HG03097 (cell line): ENCODE data around the gene CDK5.
"Not testable (repeated sequence)": the region's sequence is repeated elsewhere in the genome, so short reads cannot be mapped to it uniquely, and the experiment has no call there.

Source experiments
- ATAC-seq: cut with Tn5 transposase; IDR thresholded peaks from one replicate; pipeline ENCODE4 v1.9.1; 2021; ENCODE audit not compliant: unreplicated experiment, low FRiP score

CDK5 gene

DNA sequence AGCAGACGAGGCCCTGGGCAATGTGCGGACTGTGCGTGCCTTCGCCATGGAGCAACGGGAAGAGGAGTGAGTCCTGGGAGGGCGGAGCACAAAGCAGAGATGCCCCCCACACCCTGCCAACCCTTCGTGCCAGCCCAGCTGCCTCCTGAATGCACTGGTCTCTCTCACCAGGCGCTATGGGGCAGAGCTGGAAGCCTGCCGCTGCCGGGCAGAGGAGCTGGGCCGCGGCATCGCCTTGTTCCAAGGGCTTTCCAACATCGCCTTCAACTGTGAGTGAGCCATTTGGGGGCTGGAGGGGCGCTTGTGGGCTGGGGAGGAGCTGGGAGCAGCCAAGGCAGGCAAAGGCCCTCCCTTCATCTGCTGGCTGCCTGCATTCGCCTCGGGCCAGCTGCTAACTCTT is 21.8 kb downstream of the CDK5 start:
- ATAC-seq, result no peak

- no peak for ATAC-seq
These were observed 22.5 kb downstream of the CDK5 start for GRCh38 chr7:151035026-151035717.

DNA sequence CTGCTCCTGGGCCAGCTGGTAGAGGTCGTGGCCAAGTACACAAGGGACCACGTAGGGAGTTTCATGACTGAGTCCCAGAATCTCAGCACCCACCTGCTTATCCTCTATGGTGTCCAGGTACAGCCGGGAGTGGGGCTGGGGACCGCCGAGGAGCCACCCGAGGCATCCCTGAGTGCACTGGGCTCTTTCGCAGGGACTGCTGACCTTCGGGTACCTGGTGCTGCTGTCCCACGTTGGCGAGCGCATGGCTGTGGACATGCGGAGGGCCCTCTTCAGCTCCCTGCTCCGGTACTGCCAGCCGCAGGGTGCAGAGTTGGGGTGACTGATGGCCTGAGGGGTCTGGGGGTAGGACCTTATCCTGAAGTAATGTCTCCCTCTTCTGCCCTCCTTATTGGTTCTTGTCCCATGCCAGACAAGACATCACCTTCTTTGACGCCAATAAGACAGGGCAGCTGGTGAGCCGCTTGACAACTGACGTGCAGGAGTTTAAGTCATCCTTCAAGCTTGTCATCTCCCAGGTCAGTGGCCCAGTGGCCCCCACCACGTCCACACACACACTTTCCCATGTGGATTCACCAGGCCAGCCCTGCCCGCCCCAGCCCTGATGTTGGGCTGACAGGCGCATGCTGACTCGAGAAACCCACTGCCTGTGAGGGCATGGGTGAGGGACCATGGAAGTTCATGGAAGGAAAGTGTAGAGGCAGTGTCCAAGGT is 23.2 kb downstream of the CDK5 start:
- ATAC-seq, result no peak

GRCh38 chr7:151033864-151034249 is 23.8 kb downstream of the CDK5 start:
- ATAC-seq, result no peak

DNA sequence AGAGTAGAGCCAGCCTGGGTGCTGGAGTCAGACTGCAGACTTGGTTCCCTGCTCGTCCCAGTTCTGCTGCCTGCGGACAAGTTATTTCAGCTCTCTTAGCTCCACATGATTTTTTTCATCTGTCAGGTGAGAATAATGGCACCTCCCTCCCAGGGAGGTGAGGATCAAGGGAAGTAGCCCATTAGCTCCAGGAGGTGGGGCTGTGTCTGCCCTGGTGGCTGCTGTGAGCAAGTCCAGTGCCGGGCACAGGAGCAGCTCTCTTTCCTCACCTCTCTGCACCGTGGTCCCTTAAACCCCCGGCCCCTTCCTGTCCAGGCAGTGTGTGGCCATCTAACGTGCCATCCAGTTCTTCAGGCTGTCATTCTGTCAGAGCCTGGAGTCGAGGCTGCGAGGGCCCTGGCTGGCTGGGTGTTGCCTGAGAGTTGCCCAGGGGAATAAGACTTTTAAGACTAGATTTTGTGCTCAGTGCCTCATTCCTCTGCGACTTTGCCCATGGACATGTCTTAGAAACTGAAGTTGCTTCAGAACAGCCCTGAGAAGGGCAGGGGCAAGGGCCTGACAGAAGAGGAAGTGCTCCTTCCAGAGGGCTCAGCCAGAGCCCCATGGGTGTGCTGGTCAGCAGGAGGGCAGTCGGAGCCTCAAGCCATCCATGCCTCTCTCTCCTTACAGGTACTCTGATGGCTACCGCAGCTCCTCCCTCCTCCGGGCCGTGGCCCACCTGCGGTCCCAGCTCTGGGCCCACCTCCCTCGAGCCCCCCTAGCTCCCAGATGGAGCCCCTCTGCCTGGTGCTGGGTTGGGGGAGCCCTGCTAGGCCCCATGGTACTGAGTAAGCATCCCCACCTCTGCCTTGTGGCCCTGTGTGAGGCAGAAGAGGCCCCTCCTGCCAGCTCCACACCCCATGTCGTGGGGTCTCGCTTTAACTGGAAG is 24.5 kb downstream of the CDK5 start:
- no peak for ATAC-seq

DNA sequence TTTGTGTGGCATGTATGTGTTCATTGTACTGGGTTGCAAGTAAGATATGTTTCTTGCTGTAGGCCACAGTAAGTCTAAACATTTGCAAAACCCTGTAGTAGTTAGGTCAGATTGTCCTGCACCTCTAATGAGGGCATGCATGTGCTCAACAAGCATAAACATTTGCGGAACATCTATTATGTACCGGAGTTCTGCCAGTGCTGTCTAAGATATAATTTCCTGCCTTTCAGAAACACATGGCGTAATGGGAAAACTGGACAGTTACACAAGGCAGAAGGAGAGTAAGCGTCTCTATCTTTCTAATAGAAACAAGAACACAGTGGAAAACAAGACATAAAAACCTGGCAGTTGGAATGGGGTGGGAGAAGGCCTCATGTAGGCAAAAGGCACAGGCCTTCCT is 26.7 kb downstream of the CDK5 start:
- ATAC-seq, result no peak

DNA sequence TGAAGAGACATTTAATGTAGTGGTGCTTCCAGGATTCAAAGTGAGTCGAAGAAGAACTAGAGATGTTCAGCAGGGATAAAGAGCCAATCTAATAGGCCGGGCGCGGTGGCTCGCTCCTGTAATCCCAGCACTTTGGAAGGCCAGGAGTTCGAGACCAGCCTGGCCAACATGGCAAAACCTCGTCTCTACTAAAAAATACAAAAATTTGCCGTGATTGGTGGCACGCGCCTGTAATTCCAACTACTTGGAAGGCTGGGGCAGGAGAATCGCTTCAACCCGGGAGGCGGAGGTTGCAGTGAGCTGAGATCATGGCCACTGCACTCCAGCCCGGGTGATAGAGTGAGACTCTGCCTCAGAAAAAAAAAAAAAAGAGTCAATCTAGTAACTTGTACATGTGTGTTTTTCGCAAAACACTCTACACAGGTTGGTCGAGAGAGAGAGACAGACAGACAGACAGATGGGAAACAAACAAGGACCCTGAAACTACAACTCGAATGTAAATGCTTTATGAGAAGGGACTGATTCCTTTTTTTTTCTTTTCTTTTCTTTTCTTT is 28.7 kb downstream of the CDK5 start:
- ATAC-seq, result no peak

DNA sequence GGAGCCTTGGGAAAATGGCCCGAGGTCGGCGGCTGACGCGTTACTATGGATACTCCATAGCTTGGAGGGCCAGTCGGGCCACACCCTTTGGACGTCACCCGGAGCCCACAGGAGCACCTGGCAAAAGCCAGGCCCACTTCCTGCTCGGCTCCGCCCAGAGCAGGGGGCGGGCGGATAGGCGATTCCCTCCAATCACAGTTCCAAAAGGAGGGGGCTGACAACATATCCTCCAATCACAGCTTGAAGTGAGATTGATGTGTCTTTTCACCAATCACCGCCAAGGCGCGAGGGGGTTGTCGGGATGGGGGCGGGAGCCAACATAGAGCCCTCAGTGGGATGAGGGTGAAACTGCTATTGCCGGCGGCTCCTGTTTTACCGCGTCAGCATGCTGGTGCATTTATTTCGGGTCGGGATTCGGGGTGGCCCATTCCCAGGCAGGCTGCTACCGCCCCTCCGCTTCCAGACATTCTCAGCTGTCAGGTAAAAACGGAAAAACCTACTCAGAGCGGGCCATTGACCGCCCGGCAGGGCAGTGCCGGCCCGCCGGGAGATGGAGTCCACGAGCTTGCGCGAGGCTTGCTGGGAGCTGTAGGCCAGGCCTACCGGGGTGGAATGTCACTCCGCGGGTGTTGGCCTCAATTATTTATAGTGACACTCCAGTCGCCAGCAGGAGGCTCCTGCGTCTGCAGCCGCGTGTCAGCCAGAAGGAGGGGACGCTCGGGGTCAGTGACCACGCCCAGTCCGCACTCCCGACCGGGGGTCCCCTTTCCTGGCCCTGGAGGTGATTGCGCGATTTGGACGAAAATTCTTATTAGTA is 29.4 kb downstream of the CDK5 start, which contains the start of gene ABCB8:
Gene ABCB8, plus strand, starts transcription at position 320 of the 817 bp plus-strand sequence. Its CDS starts 66 bp downstream, at position 386.
- ATAC-seq, result peak; percentile 94

GRCh38 chr7:151027728-151028130 is 30.0 kb downstream of the CDK5 start:
- ATAC-seq, result not testable (repeated sequence)

- ATAC-seq, result not testable (repeated sequence)
These were observed 30.6 kb downstream of the CDK5 start for GRCh38 chr7:151026771-151027727.

- no peak for ATAC-seq
These were observed 31.6 kb downstream of the CDK5 start for GRCh38 chr7:151025924-151026671.

DNA sequence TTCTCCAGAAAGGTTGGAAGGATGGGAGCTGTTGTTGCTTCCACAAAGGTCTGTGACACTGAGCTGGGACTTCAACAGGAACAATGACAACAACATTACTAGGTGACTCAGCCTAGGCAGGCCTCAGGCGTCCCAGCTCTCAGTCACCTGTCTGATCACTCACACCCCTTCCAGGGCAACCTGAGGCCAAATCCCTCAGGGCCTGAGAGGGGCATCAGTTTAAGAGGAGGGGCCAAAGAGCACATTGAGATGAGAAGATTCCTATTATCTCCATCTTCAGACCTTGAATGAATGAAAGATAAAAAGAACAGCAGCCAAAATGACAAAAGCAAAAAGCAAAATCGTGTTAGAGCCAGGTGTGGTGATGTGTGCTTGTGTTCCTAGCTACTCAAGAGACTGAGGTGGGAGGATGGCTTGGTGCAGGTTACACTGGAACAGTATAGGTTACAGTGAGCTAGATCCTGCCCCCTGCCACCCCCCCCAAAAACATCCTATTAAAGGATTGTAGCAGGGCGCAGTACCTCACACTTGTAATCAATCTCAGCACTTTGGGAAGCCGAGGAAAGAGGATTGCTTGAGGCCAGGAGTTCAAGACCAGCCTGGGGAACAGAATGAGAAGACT is 33.2 kb downstream of the CDK5 start, which contains the start of gene ATG9B:
Gene ATG9B, minus strand, starts transcription at position 60 of the 622 bp plus-strand sequence. CDS start 71 bp downstream, outside the sequence.
- no peak for ATAC-seq

DNA sequence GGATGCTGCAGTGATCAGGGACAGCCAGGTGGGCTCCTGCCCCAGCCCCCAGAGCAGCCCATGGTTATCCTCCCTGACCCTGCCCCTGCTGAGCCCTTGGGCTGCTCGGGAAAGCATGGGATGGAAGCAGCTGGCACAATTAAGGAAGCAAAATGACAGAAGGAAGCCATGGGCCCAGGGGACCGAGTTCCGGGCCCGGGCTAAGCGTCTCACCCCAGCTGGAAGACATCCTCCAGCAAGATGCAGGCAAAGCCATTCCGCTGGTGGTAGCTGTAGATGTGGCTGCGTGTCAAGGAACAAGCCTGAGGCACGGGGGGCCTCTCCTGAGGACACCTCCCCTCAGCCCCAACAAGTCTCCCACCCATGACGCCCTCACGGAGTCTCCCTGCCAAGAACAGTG is 34.5 kb downstream of the CDK5 start:
- ATAC-seq, result no peak

DNA sequence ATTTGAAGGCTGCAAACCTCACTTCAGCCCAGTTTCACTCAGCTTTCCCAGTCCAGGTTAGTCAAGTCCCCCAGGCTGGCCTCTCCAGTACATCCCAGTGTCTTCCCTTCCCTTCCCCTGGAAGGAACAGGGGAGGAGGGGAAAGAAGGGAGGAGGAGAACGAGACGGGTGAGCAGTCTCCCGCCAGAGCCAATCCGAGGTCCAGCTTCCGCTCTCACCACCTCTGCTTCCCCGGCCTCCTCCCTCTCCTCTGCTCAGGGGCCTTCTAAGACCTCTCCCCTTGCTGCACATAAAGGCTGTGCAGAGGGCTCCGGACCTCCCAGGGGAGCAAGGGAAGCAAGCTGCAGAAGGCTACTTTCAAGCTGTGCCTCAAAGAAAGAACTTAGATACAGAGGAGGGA is 37.5 kb downstream of the CDK5 start:
- ATAC-seq, result no peak

DNA sequence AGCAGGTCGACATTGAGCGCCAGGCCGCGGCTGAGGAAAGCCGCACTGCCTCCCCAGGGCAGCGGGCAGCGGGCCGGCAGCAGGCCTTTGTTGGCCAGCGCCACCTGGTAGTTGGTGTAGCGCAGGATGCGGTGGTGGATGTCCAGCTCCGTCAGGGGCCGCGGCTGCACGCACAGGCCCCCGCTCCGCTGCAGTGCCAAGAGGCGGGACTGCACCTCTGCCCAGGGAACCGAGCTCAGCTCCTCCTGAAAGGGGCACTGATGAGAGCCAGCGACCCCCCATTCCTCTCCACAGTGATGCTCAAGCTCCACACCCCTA is 38.6 kb downstream of the CDK5 start:
- ATAC-seq, result no peak

DNA sequence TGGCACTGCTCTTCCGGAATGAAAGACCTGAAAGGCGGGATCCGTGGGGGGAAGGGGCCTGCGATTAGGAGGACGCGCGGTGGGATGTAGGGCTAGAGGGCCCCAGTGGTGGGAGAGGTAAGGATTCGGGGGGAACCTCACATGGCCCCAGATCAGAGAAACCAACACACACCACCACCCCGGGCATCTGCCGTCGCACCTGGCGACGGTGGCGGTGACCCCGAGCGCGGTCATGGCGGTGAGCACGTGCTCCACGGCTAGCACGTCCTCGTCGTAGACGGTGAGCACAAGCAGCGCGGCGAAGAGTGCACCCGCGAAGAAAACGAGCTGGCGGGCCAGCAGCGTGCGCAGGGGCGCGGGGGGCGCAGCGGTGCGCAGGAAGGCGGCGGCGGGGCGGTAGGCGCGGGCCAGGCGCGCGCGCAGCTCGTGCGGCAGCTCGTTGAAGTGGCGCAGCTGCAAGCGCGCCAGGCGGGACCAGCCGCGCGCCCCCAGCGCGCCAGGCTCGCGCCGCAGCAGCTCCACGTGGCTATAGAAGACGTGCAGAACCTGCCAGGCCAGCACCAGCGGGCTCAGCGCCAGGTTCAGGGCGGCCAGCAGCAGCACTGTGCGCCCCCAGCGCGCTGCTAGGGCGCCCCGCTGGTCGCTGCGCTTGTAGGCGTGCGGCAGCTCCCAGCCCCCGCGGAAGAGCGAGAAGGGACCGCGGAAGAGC is 39.1 kb downstream of the CDK5 start:
- ATAC-seq, result no peak

DNA sequence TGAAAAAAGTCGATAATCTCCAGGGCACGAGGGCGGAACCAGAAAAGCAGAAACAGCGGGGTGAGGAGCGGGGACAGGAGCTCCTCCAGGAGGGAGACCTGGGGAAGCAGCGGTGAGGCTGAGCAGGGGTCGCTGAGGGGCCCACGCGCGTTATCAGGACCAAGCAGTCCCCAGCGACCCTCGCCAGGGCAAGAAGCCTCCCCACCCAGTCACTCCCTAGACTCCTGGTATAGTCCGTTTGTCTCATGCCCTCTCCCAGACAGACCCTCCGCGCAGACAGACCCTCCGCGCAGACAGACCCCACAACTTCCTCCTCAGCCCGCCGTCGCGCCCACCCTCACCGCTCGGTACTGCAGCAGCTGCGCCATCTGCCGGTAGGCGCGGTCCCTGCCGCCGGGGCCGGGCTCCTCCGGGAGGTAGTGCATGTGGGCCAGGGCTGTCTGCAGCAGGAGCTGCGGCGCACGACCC is 39.7 kb downstream of the CDK5 start:
- no peak for ATAC-seq
